NCI-H524 (cell line): ENCODE data around the gene CAMTA1.

Source experiments
- DNase-seq, 2 experiments: peaks; one replicate each; lab custom pipeline; 2025; lab: John Stamatoyannopoulos, UW

Gene CAMTA1

DNA sequence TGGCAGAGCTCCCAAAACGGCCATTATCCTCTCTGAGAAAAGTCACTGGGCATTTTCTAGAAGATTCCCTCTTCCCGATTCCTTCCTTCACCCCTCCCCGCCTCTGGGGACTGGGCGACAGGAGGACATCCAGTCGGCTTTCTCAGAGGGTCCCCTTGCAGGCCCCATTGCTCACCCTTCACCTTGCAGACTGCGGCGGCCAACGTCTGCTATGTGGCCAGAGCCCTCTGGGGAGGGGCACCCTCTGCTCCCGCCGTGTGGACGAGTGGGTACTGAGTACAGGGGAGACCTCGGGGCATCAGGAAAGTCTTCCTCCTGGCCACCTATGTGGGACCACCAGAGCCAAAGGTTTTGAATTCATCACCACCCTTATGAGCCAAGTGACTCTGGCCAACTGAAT lies 692.3 kb downstream of the CAMTA1 start:
- DNase-seq, result no peak

DNA sequence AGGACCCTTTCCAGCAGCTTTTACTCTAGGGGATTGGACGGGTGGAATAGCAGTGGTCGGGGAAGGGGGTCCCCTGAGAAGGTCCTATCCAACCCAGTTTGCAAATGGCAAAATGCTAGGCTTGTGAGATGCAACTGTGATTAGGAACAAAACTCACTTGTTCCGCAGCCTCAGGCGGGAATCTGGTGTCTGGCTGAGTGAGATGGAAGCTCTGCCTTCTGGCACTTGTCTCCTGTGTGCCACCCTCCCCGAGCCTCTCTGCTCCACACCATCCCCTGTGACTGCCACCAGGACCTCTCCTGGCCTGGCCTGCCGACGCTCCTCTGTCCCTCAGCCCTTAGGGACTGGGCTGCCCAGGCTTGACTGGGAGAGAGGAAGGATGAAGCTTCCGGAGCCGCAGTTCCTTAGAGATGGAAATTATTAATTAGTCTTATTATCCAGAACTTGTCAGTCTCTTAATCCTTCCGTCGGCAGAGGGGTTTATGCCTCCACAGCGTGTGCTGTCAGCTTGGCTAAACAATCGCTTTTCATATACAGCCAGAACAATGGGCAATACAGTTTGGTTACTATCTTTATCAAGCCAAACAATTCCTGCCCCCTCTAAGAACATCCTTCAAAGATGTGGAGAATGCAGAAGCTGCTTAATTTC lies 693.0 kb downstream of the CAMTA1 start:
- peak in 1 of 2 experiments; percentile 28 for DNase-seq

GRCh38 chr1:7478809-7479499 lies 693.7 kb downstream of the CAMTA1 start:
- no peak for DNase-seq

- DNase-seq, result no peak
These were observed 694.3 kb downstream of the CAMTA1 start for GRCh38 chr1:7479571-7479970.

GRCh38 chr1:7481194-7481593 lies 695.9 kb downstream of the CAMTA1 start:
- DNase-seq, result no peak

DNA sequence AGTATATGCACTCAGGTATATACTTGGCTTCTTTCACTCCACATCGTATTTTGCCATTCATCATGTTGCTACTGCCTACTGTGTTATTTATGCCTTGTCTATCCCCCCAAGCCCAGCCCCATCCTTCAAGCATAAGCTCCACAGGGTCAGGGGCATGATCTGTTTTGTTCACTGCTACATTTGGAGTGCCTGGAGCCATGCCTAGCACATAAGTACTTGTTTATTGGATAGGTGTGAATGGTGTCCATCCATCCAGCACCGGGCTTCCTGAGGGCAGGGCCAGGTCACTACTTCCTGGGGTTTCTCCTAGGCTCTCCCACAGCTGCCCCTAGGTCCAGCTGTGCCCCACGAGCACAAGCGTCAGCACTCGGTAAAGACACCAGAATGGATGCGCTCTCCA lies 696.8 kb downstream of the CAMTA1 start:
- DNase-seq, result no peak

- DNase-seq, result no peak
These were observed 697.7 kb downstream of the CAMTA1 start for GRCh38 chr1:7482772-7483495.

GRCh38 chr1:7483634-7484383 lies 698.6 kb downstream of the CAMTA1 start:
- no peak for DNase-seq

- no peak for DNase-seq
These were observed 700.0 kb downstream of the CAMTA1 start for GRCh38 chr1:7485086-7485780.

- no peak for DNase-seq
These were observed 700.6 kb downstream of the CAMTA1 start for GRCh38 chr1:7485826-7486225.

DNA sequence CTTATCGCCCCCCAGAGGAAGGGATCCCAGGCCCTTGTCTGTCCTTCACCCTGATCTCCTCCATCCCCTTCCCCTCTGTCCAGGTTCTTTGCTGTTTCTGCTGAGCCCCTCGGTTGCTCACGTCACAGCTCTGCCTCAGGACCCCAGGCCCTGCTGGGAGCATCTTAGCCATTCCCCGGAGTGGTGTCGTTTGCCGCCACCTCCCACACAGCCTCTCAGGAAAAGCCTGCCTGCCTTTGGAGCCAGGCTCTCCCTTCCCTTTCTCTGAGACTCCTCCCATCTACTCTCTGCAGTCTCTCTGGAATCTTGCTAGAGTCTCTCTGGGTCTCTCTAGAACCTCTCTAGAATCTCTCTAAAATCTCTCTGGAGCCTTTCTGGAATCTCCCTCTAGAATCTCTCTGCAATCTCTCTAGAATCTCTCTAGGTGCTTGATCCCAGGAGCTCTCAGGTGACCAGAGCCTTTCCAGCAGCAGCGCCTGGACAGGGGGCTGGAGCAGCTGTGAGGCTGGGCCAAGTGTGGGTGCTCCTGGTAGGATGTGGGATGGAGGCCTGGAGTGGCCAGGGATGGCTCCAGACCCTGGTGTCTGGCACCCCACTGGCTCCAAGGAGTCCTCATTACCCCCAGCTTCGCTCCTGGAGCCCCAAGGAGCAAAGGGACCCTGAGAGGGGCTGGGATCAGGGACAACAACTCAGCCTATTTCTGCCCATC lies 702.7 kb downstream of the CAMTA1 start:
- DNase-seq, result no peak

- DNase-seq, result no peak
These were observed 703.2 kb downstream of the CAMTA1 start for GRCh38 chr1:7488475-7488842.

GRCh38 chr1:7489586-7489985 lies 704.3 kb downstream of the CAMTA1 start:
- DNase-seq, result no peak

DNA sequence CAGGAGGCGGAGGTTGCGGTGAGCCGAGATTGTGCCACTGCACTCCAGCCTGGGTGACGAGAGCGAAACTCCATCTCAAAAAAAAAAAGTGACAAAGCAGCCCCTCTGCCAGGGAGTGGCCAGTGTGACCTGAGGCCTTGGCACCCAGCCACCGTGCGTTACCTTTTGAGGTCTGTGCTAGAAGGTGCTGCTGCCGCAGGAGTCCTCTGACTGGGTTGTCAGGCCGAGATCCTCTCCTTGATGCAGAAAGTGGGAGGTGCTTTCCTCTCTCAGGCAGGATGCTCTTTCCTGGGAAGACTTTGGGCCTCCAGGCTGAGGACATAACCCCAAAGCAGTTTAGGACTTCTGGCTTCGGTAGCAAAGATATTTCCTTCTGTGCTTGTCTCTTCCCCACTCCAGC lies 705.3 kb downstream of the CAMTA1 start:
- no peak for DNase-seq

- no peak for DNase-seq
These were observed 706.0 kb downstream of the CAMTA1 start for GRCh38 chr1:7491109-7491817.

DNA sequence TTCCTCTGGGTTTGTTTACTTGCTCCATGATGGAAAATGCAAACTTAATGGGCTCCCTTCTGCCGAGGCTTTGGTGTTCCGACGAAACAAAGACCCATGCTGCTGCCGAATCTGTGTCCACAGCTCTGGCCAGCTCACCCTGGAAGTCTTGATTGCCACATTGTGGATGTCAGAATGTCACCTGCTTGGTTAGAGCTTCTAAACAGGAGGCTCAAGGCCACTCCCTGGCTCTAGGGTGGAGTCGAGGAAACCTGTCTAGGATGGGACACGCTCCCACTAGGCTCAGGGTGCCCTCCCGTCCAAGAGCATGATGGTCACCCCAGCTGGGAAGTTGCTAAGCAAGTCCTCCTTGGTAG lies 706.5 kb downstream of the CAMTA1 start:
- no peak for DNase-seq

DNA sequence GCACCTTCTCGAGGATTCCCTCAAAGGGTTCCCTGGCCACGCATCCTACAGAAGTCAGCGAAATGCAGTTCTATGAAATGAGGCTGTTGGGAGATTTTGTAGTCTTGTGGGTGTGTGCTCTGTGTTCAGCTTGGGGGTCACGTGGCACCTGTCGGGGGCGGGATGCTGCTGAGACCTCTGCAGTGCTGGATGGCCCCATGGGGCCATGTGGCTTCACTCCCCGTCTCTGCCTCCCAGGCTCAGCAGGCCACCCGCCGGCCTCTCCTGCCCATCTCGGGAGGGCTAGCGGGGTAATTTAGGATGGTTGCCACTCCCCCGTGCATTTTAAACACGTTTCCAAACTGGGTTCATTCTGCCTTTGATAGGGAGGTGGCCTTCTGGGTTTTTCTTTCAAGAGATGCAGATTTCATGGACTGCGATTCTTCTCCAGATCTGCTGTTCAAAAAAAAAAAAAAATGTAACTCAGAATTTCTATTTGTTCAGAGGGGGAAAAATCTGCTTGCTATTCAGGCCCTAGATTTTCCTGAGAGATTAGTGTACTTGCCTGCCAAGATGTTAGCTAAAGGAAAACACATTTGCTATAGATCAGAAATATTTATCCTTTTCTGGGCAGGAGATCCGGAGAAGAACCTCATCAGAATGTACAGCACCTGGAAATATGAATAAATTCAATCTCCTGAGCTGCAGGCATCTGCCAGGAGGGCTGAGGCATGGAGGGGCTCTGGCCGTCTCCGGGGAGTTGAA lies 708.6 kb downstream of the CAMTA1 start:
- no peak for DNase-seq

- DNase-seq, result no peak
These were observed 710.7 kb downstream of the CAMTA1 start for GRCh38 chr1:7495962-7496361.

DNA sequence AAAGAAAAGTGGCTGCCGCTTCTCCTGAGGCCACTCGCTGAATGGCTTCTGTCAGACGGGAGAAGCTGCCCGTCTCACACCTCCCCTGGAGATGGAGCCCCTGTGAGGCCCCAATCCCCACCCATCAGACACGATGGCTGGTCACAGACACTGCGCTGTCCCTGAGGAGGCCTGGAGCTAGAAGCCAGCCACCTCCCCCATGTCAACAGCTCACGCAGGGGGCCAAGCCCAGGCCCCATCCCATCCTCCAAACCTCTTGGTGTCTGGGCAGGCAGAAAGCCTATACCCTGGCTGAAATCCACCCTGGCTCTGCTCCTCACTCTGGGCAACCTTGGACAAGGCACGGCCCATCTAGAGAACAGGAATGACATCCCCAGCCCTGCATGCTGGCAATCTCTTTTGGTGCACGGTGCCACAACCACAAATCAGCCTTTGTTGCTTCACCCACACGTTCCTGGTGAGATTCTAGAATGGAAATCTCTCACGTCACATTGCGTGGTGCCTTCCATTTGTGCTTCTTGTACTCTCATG lies 711.9 kb downstream of the CAMTA1 start:
- DNase-seq, result no peak
